ENCODE measurements around the gene WNT6. TPM values are rescaled to one million over a fixed set of nuclear protein-coding genes. Genes with fewer than 3 reads are reported as not detected.

WNT6 gene
- total RNA-seq, 1 donor from 2014 or later: 2.6 TPM

GRCh38 chr2:218860950-218861381 lies 1.4 kb downstream of the WNT6 start:
- Histone ChIP-seq H3K4me1 (ENCODE audit: insufficient read depth, low read length) (no peaks in the 10 kb centered on the region), H3K36me3 (ENCODE audit: insufficient read depth, low read length) (no peaks in the 10 kb centered on the region), H4K20me1 (ENCODE audit: insufficient read depth, low read length) (peaks cover 8% of the 10 kb centered on the region), H3K27me3 (ENCODE audit: insufficient read depth, low read length) (peaks cover 57% of the 10 kb centered on the region), H3K27ac (ENCODE audit: low read depth, low read length) (no peak overlapping the region), H3K4me2 (ENCODE audit: low read length) (peak overlapping the region; percentile 32), H3K9ac (ENCODE audit: low read length) (no peak overlapping the region), H2AFZ (ENCODE audit: low read depth, low read length) (no peak overlapping the region), H3K9me3 (ENCODE audit: insufficient read depth, low read depth, low read length) (no peaks in the 10 kb centered on the region), H3K79me2 (ENCODE audit: insufficient read depth, low read length) (no peaks in the 10 kb centered on the region), H3K4me3 (ENCODE audit: insufficient read depth, low read depth, low read length) (no peak overlapping the region)
- peak; percentile 48 for TF ChIP-seq EZH2 (IDR thresholded peaks at IDR 0.05; ENCODE audit: insufficient read depth, low read length)
- TF ChIP-seq CTCF (IDR thresholded peaks at IDR 0.05; ENCODE audit: insufficient read depth, low read depth, low read length): no peak
- Mint-ChIP-seq H3K4me3 (ENCODE audit: unreplicated experiment) (no peak overlapping the region), H3K9me3 (ENCODE audit: unreplicated experiment) (no peaks in the 10 kb centered on the region), H3K27ac (ENCODE audit: unreplicated experiment) (no peak overlapping the region), H3K36me3 (ENCODE audit: low read depth, unreplicated experiment) (peaks cover 3% of the 10 kb centered on the region), H3K27me3 (ENCODE audit: low read depth, unreplicated experiment) (peaks cover 78% of the 10 kb centered on the region), H3K4me1 (ENCODE audit: low read depth, unreplicated experiment) (peaks cover 19% of the 10 kb centered on the region)
- FAIRE-seq: no peak
- DNase-seq (ENCODE audit: low read depth): peak; percentile 60

GRCh38 chr2:218861645-218862318 lies 2.2 kb downstream of the WNT6 start:
- H2AFZ ChIP-seq (ENCODE audit: low read depth, low read length): no peak overlapping the region
- no peak overlapping the region for H3K27ac Mint-ChIP-seq (ENCODE audit: unreplicated experiment)
- H3K4me3 Mint-ChIP-seq (ENCODE audit: unreplicated experiment): no peak overlapping the region
- DNase-seq (ENCODE audit: low read depth) (no peak), FAIRE-seq (no peak)
- no peak overlapping the region for H3K9ac ChIP-seq (ENCODE audit: low read length)
- no peak for TF ChIP-seq EZH2 (IDR thresholded peaks at IDR 0.05; ENCODE audit: insufficient read depth, low read length)
- TF ChIP-seq CTCF (IDR thresholded peaks at IDR 0.05; ENCODE audit: insufficient read depth, low read depth, low read length): no peak
- H4K20me1 ChIP-seq (ENCODE audit: insufficient read depth, low read length): peaks cover 8% of the 10 kb centered on the region
- H3K27me3 ChIP-seq (ENCODE audit: insufficient read depth, low read length): peaks cover 53% of the 10 kb centered on the region
- no peaks in the 10 kb centered on the region for H3K9me3 ChIP-seq (ENCODE audit: insufficient read depth, low read depth, low read length)
- peaks cover 2% of the 10 kb centered on the region for H3K36me3 Mint-ChIP-seq (ENCODE audit: low read depth, unreplicated experiment)
- H3K27me3 Mint-ChIP-seq (ENCODE audit: low read depth, unreplicated experiment): peaks cover 78% of the 10 kb centered on the region
- H3K27ac ChIP-seq (ENCODE audit: low read depth, low read length): no peak overlapping the region
- no peaks in the 10 kb centered on the region for H3K9me3 Mint-ChIP-seq (ENCODE audit: unreplicated experiment)
- no peak overlapping the region for H3K4me3 ChIP-seq (ENCODE audit: insufficient read depth, low read depth, low read length)
- no peak overlapping the region for H3K4me2 ChIP-seq (ENCODE audit: low read length)
- H3K4me1 Mint-ChIP-seq (ENCODE audit: low read depth, unreplicated experiment): peaks cover 13% of the 10 kb centered on the region
- no peaks in the 10 kb centered on the region for H3K79me2 ChIP-seq (ENCODE audit: insufficient read depth, low read length)
- no peaks in the 10 kb centered on the region for H3K36me3 ChIP-seq (ENCODE audit: insufficient read depth, low read length)
- no peaks in the 10 kb centered on the region for H3K4me1 ChIP-seq (ENCODE audit: insufficient read depth, low read length)

DNA sequence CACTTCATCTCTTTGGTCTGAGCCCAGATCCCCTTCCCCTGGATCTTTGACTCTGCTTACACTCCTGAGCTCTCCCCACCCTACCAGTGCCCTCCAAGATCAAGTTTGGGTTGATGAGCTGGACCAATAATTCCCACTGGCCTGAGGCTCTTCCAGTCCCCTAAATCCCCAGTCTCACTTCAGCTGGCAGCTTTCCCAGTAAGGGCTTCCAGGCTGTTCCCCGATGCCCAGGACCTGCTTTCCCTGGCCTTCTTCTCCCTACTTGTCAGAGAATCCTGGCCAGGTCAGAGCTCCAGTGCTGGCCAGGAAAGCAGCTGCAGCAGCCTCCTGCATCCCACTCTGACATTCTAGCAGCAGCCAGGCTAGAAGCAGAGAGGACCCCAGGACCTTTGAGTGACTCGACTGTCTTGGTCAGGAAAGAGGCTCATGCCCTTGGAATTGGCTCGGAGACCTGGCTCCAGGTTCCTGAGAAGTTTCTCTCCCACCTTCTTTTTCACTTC lies 3.5 kb downstream of the WNT6 start:
- Histone ChIP-seq H3K4me1 (ENCODE audit: insufficient read depth, low read length) (no peaks in the 10 kb centered on the region), H3K9me3 (ENCODE audit: insufficient read depth, low read depth, low read length) (no peaks in the 10 kb centered on the region), H3K4me2 (ENCODE audit: low read length) (no peak overlapping the region), H3K79me2 (ENCODE audit: insufficient read depth, low read length) (no peaks in the 10 kb centered on the region), H4K20me1 (ENCODE audit: insufficient read depth, low read length) (peaks cover 8% of the 10 kb centered on the region), H3K27ac (ENCODE audit: low read depth, low read length) (no peak overlapping the region), H3K36me3 (ENCODE audit: insufficient read depth, low read length) (no peaks in the 10 kb centered on the region), H3K9ac (ENCODE audit: low read length) (no peak overlapping the region), H3K4me3 (ENCODE audit: insufficient read depth, low read depth, low read length) (no peak overlapping the region), H3K27me3 (ENCODE audit: insufficient read depth, low read length) (peaks cover 57% of the 10 kb centered on the region), H2AFZ (ENCODE audit: low read depth, low read length) (no peak overlapping the region)
- Mint-ChIP-seq H3K9me3 (ENCODE audit: unreplicated experiment) (peaks cover 3% of the 10 kb centered on the region), H3K4me3 (ENCODE audit: unreplicated experiment) (no peak overlapping the region), H3K36me3 (ENCODE audit: low read depth, unreplicated experiment) (peaks cover 2% of the 10 kb centered on the region), H3K27me3 (ENCODE audit: low read depth, unreplicated experiment) (peaks cover 79% of the 10 kb centered on the region), H3K4me1 (ENCODE audit: low read depth, unreplicated experiment) (peaks cover 7% of the 10 kb centered on the region), H3K27ac (ENCODE audit: unreplicated experiment) (peak overlapping the region; percentile 85)
- FAIRE-seq: no peak
- no peak for DNase-seq (ENCODE audit: low read depth)
- no peak for TF ChIP-seq CTCF (IDR thresholded peaks at IDR 0.05; ENCODE audit: insufficient read depth, low read depth, low read length)
- TF ChIP-seq EZH2 (IDR thresholded peaks at IDR 0.05; ENCODE audit: insufficient read depth, low read length): no peak
